BLaER1 treated with 17β-estradiol and CSF1 and Interleukin-3, amounts not matched to agents 10 nM and 100 nM (cell line): ENCODE measurements around the gene PRKG1.
"Not testable (repeated sequence)": the region's sequence is repeated elsewhere in the genome, so short reads cannot be mapped to it uniquely, and the experiment has no call there.

Experiments used
- H3K27ac ChIP-seq, 11 experiments: shearing (Covaris generic); formaldehyde crosslinking; 2 replicates each; pipeline ENCODE4 v1.8.1; 2022
- H3K27me3 ChIP-seq, 11 experiments: shearing (Covaris generic); formaldehyde crosslinking; 2 replicates each; pipeline ENCODE4 v1.8.1; 2022
- H3K36me3 ChIP-seq, 11 experiments: shearing (Covaris generic); formaldehyde crosslinking; 2 replicates each; pipeline ENCODE4 v1.8.1; 2022
- H3K4me1 ChIP-seq, 10 experiments: shearing (Covaris generic); formaldehyde crosslinking; 2 replicates each; pipeline ENCODE4 v1.8.1; 2022
- H3K4me2 ChIP-seq, 11 experiments: shearing (Covaris generic); formaldehyde crosslinking; 2 replicates each; pipeline ENCODE4 v1.8.1; 2022
- H3K4me3 ChIP-seq, 10 experiments: shearing (Covaris generic); formaldehyde crosslinking; 2 replicates each; pipeline ENCODE4 v1.8.1; 2022
- H3K9ac ChIP-seq, 11 experiments: shearing (Covaris generic); formaldehyde crosslinking; 2 replicates each; pipeline ENCODE4 v1.8.1; 2022
- H3K9me3 ChIP-seq, 11 experiments: shearing (Covaris generic); formaldehyde crosslinking; replicated peaks in 1 of 11; 2 replicates each; pipeline ENCODE4 v1.8.1; 2022
- H4K20me1 ChIP-seq, 11 experiments: shearing (Covaris generic); formaldehyde crosslinking; 2 replicates each; pipeline ENCODE4 v1.8.1; 2022
- Cebpa-rat ChIP-seq, 11 experiments: shearing (Covaris generic); IDR thresholded peaks; 2 replicates each; pipeline ENCODE4 v1.8.1; 2022

The PRKG1 gene

DNA sequence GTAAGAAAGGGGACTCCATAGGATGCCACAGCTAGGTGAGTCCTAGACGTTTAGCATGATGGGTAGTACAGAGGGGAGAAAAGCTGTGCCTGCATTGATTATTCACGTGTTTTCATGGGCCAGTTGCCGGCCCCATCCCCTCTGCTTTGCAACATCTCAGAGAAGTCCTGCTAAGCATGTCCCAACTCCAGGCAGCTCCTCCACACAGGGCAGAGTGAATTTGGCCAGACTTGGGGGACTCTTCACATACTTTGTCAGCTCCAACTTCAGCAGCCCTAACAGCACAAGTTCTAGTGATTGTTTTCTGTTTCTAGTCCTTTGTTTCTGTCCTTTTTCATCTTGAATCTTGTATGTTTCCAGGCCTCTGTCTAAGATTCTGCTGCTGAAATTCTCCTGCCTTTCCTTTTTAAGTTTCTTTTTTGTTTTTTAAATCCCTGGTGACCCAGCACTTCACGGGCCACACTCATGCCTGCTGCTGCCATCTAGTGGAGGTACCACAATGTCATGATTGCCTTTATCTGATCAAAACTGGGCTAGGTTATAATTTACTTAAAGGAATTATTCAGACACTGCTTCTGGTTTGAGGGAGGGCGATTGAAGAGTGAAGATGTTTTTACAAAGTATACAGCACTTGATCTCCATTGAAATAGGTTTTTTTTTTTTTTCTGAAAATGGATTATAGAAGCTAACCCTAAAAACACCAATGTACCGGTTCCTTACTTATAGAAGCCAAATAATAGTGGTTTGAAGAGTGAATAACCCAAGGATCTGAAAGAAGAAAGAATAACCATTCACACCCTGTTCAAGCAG is 348.2 kb downstream of the PRKG1 start:
- H3K4me3 ChIP-seq = no peak overlapping the region
- no peaks in the 10 kb centered on the region for H3K36me3 ChIP-seq
- H3K4me2 ChIP-seq = peak overlapping the region in 1 of 11 experiments; percentile 27; a peak in 1 of 22 replicates
- H3K27me3 ChIP-seq = no peaks in the 10 kb centered on the region
- 0 out of 20 replicates have a peak, but pooled peaks cover 0 to 4% (median 0%) of the 10 kb centered on the region in 10 experiments for H3K4me1 ChIP-seq
- no peak for TF ChIP-seq Cebpa-rat (IDR thresholded peaks at IDR 0.05)
- no peak overlapping the region for H3K27ac ChIP-seq
- H3K9ac ChIP-seq = no peak overlapping the region
- no peaks in the 10 kb centered on the region for H4K20me1 ChIP-seq
- no peaks in the 10 kb centered on the region for H3K9me3 ChIP-seq

- Histone ChIP-seq H3K4me2 (no peak overlapping the region), H3K9me3 (no peaks in the 10 kb centered on the region), H3K27me3 (no peaks in the 10 kb centered on the region), H3K4me3 (no peak overlapping the region), H4K20me1 (no peaks in the 10 kb centered on the region), H3K4me1 (0 out of 20 replicates have a peak, but pooled peaks cover 0 to 4% (median 0%) of the 10 kb centered on the region in 10 experiments), H3K36me3 (no peaks in the 10 kb centered on the region), H3K27ac (no peak overlapping the region), H3K9ac (no peak overlapping the region)
- peak in 4 of 11 experiments; percentile 33 to 68 (median 59); a peak in 7 of 22 replicates for TF ChIP-seq Cebpa-rat (IDR thresholded peaks at IDR 0.05)
These were observed 348.8 kb downstream of the PRKG1 start for GRCh38 chr10:51423121-51423452.

- Histone ChIP-seq H3K4me2 (no peak overlapping the region), H3K27ac (no peak overlapping the region), H3K4me1 (0 out of 20 replicates have a peak, but pooled peaks cover 0 to 4% (median 0%) of the 10 kb centered on the region in 10 experiments), H3K9me3 (no peaks in the 10 kb centered on the region), H3K4me3 (no peak overlapping the region), H3K27me3 (no peaks in the 10 kb centered on the region), H3K36me3 (no peaks in the 10 kb centered on the region), H4K20me1 (no peaks in the 10 kb centered on the region), H3K9ac (no peak overlapping the region)
- no peak for TF ChIP-seq Cebpa-rat (IDR thresholded peaks at IDR 0.05)
These were observed 351.1 kb downstream of the PRKG1 start for GRCh38 chr10:51425431-51425830.

GRCh38 chr10:51427758-51428157 is 353.5 kb downstream of the PRKG1 start:
- Histone ChIP-seq H3K4me1 (no peaks in the 10 kb centered on the region), H4K20me1 (no peaks in the 10 kb centered on the region), H3K9me3 (no peaks in the 10 kb centered on the region), H3K36me3 (no peaks in the 10 kb centered on the region), H3K27ac (no peak overlapping the region), H3K27me3 (no peaks in the 10 kb centered on the region), H3K4me2 (no peak overlapping the region), H3K9ac (no peak overlapping the region), H3K4me3 (no peak overlapping the region)
- TF ChIP-seq Cebpa-rat (IDR thresholded peaks at IDR 0.05) = no peak

DNA sequence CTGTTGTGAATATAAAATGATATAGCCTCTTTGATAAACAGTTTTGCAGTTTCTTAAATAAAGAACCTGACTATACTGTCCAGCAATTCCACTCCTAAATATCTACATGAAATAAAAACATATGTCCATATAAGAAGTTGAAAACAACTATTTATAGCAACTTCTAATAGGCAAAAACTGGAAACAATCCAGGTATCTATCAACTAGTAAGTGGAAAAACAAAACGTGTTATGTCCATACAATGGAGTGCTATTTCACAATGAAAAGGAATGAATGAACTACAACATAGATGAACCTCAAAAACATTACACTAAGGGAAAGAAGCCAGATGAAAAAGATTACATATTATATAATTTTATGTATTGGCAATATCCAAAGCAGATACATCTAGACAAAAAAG is 356.2 kb downstream of the PRKG1 start:
- Histone ChIP-seq H3K27me3 (no peaks in the 10 kb centered on the region), H4K20me1 (no peaks in the 10 kb centered on the region), H3K4me1 (no peaks in the 10 kb centered on the region), H3K36me3 (no peaks in the 10 kb centered on the region), H3K27ac (no peak overlapping the region), H3K4me3 (no peak overlapping the region), H3K9me3 (no peaks in the 10 kb centered on the region), H3K4me2 (no peak overlapping the region), H3K9ac (no peak overlapping the region)
- no peak for TF ChIP-seq Cebpa-rat (IDR thresholded peaks at IDR 0.05)

DNA sequence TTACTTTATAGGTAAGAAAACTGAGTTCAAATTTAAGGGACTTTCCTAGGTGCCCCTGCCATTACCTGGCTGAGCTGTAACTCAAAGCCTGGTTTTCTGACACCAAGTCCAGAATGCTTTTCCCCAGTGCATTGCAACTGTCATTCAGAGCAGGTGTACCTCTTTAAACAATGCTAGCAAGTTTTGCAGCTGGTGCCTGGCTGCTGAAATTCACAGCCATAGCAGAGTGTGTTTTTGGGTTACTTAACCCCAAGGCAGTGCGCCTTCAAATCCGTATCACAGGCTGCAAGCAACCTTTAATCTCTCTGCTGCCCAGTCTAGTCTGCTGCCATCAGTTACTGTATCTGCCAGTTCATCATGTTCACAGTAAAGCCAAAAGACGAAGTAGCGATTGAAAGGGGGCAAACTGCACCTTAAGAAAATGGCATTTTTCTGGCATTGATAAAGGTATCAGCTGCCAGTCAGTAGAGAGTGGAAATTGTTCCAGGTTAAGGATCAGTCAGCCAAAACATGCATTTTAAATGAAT is 359.7 kb downstream of the PRKG1 start:
- Histone ChIP-seq H3K27me3 (no peaks in the 10 kb centered on the region), H3K36me3 (no peaks in the 10 kb centered on the region), H3K4me1 (no peaks in the 10 kb centered on the region), H3K4me3 (no peak overlapping the region), H3K4me2 (no peak overlapping the region), H3K27ac (no peak overlapping the region), H3K9ac (no peak overlapping the region), H3K9me3 (no peaks in the 10 kb centered on the region), H4K20me1 (no peaks in the 10 kb centered on the region)
- TF ChIP-seq Cebpa-rat (IDR thresholded peaks at IDR 0.05) = no peak

- Histone ChIP-seq H3K9me3 (no peaks in the 10 kb centered on the region), H3K36me3 (no peaks in the 10 kb centered on the region), H3K27ac (no peak overlapping the region), H3K27me3 (no peaks in the 10 kb centered on the region), H3K9ac (no peak overlapping the region), H4K20me1 (no peaks in the 10 kb centered on the region), H3K4me2 (no peak overlapping the region), H3K4me1 (no peaks in the 10 kb centered on the region), H3K4me3 (no peak overlapping the region)
- TF ChIP-seq Cebpa-rat (IDR thresholded peaks at IDR 0.05) = no peak
These were observed 362.5 kb downstream of the PRKG1 start for GRCh38 chr10:51436805-51437204.

DNA sequence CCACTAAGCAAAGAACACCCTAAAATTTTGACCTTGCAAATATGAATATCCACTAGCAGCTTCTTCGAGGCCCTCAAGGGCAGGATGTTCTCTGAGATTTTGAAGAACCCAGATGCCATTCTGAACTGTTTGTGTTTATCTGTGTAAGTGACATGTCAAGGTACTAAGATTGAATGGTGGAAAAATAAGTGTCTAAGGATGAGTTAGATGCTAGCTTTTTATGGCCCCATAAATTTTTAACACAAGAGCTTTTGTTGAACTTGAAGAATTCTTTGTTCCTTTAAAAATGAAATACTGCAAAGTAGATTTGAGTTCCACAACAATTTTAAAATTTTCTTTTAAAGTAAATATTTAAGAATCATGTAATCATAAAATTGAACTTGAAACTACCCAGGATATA is 365.4 kb downstream of the PRKG1 start:
- H3K9me3 ChIP-seq = no peaks in the 10 kb centered on the region
- no peak overlapping the region for H3K27ac ChIP-seq
- H3K4me2 ChIP-seq = no peak overlapping the region
- no peak overlapping the region for H3K4me3 ChIP-seq
- H3K36me3 ChIP-seq = no peaks in the 10 kb centered on the region
- H3K27me3 ChIP-seq = no peaks in the 10 kb centered on the region
- no peaks in the 10 kb centered on the region for H4K20me1 ChIP-seq
- no peak for TF ChIP-seq Cebpa-rat (IDR thresholded peaks at IDR 0.05)
- H3K9ac ChIP-seq = no peak overlapping the region
- H3K4me1 ChIP-seq = no peaks in the 10 kb centered on the region

- no peaks in the 10 kb centered on the region for H4K20me1 ChIP-seq
- H3K9me3 ChIP-seq = no peaks in the 10 kb centered on the region
- no peak overlapping the region for H3K9ac ChIP-seq
- H3K4me3 ChIP-seq = no peak overlapping the region
- TF ChIP-seq Cebpa-rat (IDR thresholded peaks at IDR 0.05) = no peak
- no peaks in the 10 kb centered on the region for H3K36me3 ChIP-seq
- H3K4me2 ChIP-seq = no peak overlapping the region
- H3K4me1 ChIP-seq = no peaks in the 10 kb centered on the region
- H3K27ac ChIP-seq = no peak overlapping the region
- H3K27me3 ChIP-seq = no peaks in the 10 kb centered on the region
These were observed 371.3 kb downstream of the PRKG1 start for GRCh38 chr10:51445588-51445987.

GRCh38 chr10:51447119-51447518 is 372.8 kb downstream of the PRKG1 start:
- Histone ChIP-seq H3K4me3 (no peak overlapping the region), H3K9ac (no peak overlapping the region), H3K4me2 (no peak overlapping the region), H3K27me3 (no peaks in the 10 kb centered on the region), H3K4me1 (no peaks in the 10 kb centered on the region), H4K20me1 (no peaks in the 10 kb centered on the region), H3K9me3 (no peaks in the 10 kb centered on the region), H3K27ac (no peak overlapping the region), H3K36me3 (no peaks in the 10 kb centered on the region)
- TF ChIP-seq Cebpa-rat (IDR thresholded peaks at IDR 0.05) = no peak

GRCh38 chr10:51455762-51456161 is 381.5 kb downstream of the PRKG1 start:
- H3K4me3 ChIP-seq, H3K4me2 ChIP-seq, H3K27ac ChIP-seq, H3K36me3 ChIP-seq, H3K4me1 ChIP-seq, H3K27me3 ChIP-seq, H4K20me1 ChIP-seq, H3K9ac ChIP-seq: not testable (repeated sequence)
- peaks cover 14 to 22% (median 18%) of the 10 kb centered on the region in 11 experiments for H3K9me3 ChIP-seq
